ENCODE measurements around the gene KCNC1. TPM values are rescaled to one million over a fixed set of nuclear protein-coding genes. Genes with fewer than 3 reads are reported as not detected.

Gene KCNC1
- total and polyA plus RNA-seq, 9 of the 15 experiments (the other 6 are each of a cell fraction or from before 2014, with no cell fraction given): 0.05 to 0.08 TPM; not detected in 7

DNA sequence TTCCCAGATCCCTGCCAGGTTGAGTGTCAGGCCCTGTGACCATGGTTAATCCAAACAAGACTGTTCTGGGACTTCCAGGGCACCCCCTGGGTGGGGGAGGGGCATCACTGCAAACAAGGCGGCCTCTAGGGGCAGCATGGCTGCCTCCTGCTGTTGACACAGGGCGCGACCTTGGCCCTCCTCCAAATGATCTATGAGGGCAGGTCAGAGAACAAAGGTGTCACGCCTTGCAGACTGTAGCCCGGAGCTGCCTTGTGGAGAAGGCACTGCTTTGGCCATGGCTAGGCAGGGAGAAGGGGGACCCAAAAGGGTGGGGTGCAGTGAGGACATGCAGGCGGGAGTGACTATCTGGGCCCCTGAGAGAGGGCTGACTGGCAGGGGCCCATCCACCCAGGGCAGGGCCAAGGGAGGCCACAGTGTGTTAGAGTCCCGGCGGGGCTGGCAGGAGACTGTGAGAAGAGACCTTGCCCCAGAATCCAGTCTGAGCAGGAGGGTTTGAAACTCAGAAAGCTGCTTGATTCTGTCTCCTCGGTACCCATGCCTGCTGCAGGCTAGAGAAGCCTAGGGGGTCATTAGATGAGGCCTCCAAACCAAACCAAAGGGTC lies 35.6 kb downstream of the KCNC1 start:
- H3K79me2 ChIP-seq (ENCODE audit: control insufficient read depth, insufficient read depth, low read length): no peaks in the 10 kb centered on the region
- H3K9ac ChIP-seq (ENCODE audit: insufficient read depth in 1 of 2, low read depth in 2 of 2, low read length in 2 of 2): no peak overlapping the region
- POLR2A ChIA-PET: no interaction called here
- H3K4me1 ChIP-seq (replicated peaks in 1 of 2; ENCODE audit: control insufficient read depth in 2 of 2, insufficient read depth in 2 of 2, low read length in 2 of 2): peaks cover 4 to 16% of the 10 kb centered on the region in 2 experiments; a peak in 3 of 5 replicates
- in situ Hi-C loops (cut with MboI) (no loop called here), intact Hi-C loops (cut with micrococcal nuclease) (no loop called here)
- H3K4me3 ChIP-seq: no peak overlapping the region
- no peaks in the 10 kb centered on the region for H3K9me1 ChIP-seq (ENCODE audit: control insufficient read depth, insufficient read depth, low read length)
- H3K27me3 ChIP-seq (ENCODE audit: control insufficient read depth in 2 of 2, insufficient read depth in 2 of 2, low read length in 2 of 2): peaks cover 21 to 58% of the 10 kb centered on the region in 2 experiments; a peak in 4 of 5 replicates
- peaks cover 11% of the 10 kb centered on the region; the same call in 1 of the 2 replicates for H4K20me1 ChIP-seq (replicated peaks; ENCODE audit: control insufficient read depth, insufficient read depth, low read length)
- WGBS (ENCODE audit: insufficient coverage, low coverage, missing lambda C conversion rate): 18% methylated on average over 8 of the region's 9 CpGs
- CTCF ChIA-PET (ENCODE audit: low intra/inter-chr PET ratio): no interaction called here
- FAIRE-seq: no peak
- H3K4me2 ChIP-seq (ENCODE audit: insufficient read depth, low read length): no peak overlapping the region
- H3K9me3 ChIP-seq (replicated peaks; ENCODE audit: control insufficient read depth, insufficient read depth, low read depth, low read length): no peaks in the 10 kb centered on the region
- H2AFZ ChIP-seq (ENCODE audit: low read depth, low read length): no peak overlapping the region
- DNase-seq (ENCODE audit: extremely low read depth in 1 of 4, low spot score in 3 of 4): peak; percentile 60 to 74 (median 69)
- no peak overlapping the region for H3K27ac ChIP-seq (ENCODE audit: extremely low read depth, low read depth, low read length)
- no peaks in the 10 kb centered on the region for H3K36me3 ChIP-seq (ENCODE audit: control insufficient read depth, insufficient read depth, low read length)
- BruUV-seq (replicated peaks): no TSS peak
- peak; percentile 77 for ATAC-seq
- TF ChIP-seq ESRRA (IDR thresholded peaks at IDR 0.05; ENCODE audit: borderline replicate concordance, low read depth) (peak; percentile 89), NR2C2 (CRISPR knock-in tag; IDR thresholded peaks at IDR 0.05) (no peak), NR2C2 (tag; IDR thresholded peaks at IDR 0.05) (peak; percentile 71), NR2C1 (IDR thresholded peaks at IDR 0.05) (no peak), NR2C1 (tag; IDR thresholded peaks at IDR 0.05) (peak; percentile 60), TFAP4 (CRISPR knock-in tag; IDR thresholded peaks at IDR 0.05; ENCODE audit: borderline replicate concordance) (peak; percentile 24; the same call in 1 of the 2 replicates), TRIM28 (IDR thresholded peaks at IDR 0.05) (0 out of 2 replicates have a peak, but pooled peaks have one; percentile 33), NFIC (IDR thresholded peaks at IDR 0.05) (peak; percentile 90), POLR2AphosphoS5 (IDR thresholded peaks at IDR 0.05; ENCODE audit: control insufficient read depth, insufficient read depth, low read depth, low read length) (no peak), FOXA3 (CRISPR knock-in tag; conservative IDR thresholded peaks at IDR 0.05 in 1 of 2, IDR thresholded peaks at IDR 0.05 in 1 of 2) (peak; percentile 88 to 95), MEF2D (tag; conservative IDR thresholded peaks at IDR 0.05; ENCODE audit: low read depth) (no peak), FOXK2 (conservative IDR thresholded peaks at IDR 0.05 in 1 of 2, IDR thresholded peaks at IDR 0.05 in 1 of 2; ENCODE audit: low read depth in 2 of 2) (0 out of 4 replicates have a peak, but pooled peaks of 1 of the 2 experiments have one; percentile 32)
- TF ChIP-seq, protein P1, sequence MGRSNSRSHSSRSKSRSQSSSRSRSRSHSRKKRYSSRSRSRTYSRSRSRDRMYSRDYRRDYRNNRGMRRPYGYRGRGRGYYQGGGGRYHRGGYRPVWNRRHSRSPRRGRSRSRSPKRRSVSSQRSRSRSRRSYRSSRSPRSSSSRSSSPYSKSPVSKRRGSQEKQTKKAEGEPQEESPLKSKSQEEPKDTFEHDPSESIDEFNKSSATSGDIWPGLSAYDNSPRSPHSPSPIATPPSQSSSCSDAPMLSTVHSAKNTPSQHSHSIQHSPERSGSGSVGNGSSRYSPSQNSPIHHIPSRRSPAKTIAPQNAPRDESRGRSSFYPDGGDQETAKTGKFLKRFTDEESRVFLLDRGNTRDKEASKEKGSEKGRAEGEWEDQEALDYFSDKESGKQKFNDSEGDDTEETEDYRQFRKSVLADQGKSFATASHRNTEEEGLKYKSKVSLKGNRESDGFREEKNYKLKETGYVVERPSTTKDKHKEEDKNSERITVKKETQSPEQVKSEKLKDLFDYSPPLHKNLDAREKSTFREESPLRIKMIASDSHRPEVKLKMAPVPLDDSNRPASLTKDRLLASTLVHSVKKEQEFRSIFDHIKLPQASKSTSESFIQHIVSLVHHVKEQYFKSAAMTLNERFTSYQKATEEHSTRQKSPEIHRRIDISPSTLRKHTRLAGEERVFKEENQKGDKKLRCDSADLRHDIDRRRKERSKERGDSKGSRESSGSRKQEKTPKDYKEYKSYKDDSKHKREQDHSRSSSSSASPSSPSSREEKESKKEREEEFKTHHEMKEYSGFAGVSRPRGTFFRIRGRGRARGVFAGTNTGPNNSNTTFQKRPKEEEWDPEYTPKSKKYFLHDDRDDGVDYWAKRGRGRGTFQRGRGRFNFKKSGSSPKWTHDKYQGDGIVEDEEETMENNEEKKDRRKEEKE (IDR thresholded peaks at IDR 0.05; ENCODE audit: borderline replicate concordance in 1 of 2, control insufficient read depth in 1 of 2, low read depth in 2 of 2, low read length in 1 of 2): no peak
- TF ChIP-seq, protein P2, sequence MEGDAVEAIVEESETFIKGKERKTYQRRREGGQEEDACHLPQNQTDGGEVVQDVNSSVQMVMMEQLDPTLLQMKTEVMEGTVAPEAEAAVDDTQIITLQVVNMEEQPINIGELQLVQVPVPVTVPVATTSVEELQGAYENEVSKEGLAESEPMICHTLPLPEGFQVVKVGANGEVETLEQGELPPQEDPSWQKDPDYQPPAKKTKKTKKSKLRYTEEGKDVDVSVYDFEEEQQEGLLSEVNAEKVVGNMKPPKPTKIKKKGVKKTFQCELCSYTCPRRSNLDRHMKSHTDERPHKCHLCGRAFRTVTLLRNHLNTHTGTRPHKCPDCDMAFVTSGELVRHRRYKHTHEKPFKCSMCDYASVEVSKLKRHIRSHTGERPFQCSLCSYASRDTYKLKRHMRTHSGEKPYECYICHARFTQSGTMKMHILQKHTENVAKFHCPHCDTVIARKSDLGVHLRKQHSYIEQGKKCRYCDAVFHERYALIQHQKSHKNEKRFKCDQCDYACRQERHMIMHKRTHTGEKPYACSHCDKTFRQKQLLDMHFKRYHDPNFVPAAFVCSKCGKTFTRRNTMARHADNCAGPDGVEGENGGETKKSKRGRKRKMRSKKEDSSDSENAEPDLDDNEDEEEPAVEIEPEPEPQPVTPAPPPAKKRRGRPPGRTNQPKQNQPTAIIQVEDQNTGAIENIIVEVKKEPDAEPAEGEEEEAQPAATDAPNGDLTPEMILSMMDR (IDR thresholded peaks at IDR 0.05 in 2 of 3, conservative IDR thresholded peaks at IDR 0.05 in 1 of 3; ENCODE audit: insufficient read depth in 2 of 3, low read depth in 1 of 3, low read length in 3 of 3): peak; percentile 44 to 67 (median 57)

Data from K562 (cell line).